GM10266 (cell line): ENCODE measurements around the gene AKAP5.

Experiments used
- DNase-seq: peaks from one replicate; pipeline ENCODE4 v3.0.0; 2012; ENCODE audit errors: extremely low spot score
- CTCF ChIP-seq: IDR thresholded peaks from 2 replicates; pipeline ENCODE4 v1.5.1; 2012; ENCODE audit warnings: mild to moderate bottlenecking, low read depth; ENCODE audit not compliant: control insufficient read depth, insufficient read depth; ENCODE audit errors: missing control alignments

Gene AKAP5

GRCh38 chr14:64491637-64492036 lies 26.3 kb downstream of the AKAP5 start:
- no peak for TF ChIP-seq CTCF
- no peak for DNase-seq

GRCh38 chr14:64493455-64493854 lies 28.2 kb downstream of the AKAP5 start:
- DNase-seq, result no peak
- TF ChIP-seq CTCF, result no peak

- TF ChIP-seq CTCF, result no peak
- DNase-seq, result no peak
Measured at GRCh38 chr14:64495252-64495651, 30.0 kb downstream of the AKAP5 start.

GRCh38 chr14:64496764-64497163 lies 31.5 kb downstream of the AKAP5 start:
- no peak for TF ChIP-seq CTCF

GRCh38 chr14:64500088-64500487 lies 34.8 kb downstream of the AKAP5 start:
- TF ChIP-seq CTCF, result no peak
- DNase-seq, result no peak

More at GRCh38 chr14:64496764-64497163, 31.5 kb downstream of the AKAP5 start:
- no peak for DNase-seq

- no peak for DNase-seq
- TF ChIP-seq CTCF, result no peak
Measured at GRCh38 chr14:64501411-64502171, 36.3 kb downstream of the AKAP5 start.

GRCh38 chr14:64502456-64502855 lies 37.2 kb downstream of the AKAP5 start:
- TF ChIP-seq CTCF, result no peak
- DNase-seq, result no peak
